GM13977 (cell line): ENCODE measurements around the gene ITPK1.

ENCODE experiments used
- DNase-seq: peaks from one replicate; pipeline ENCODE4 v3.0.0; 2012; ENCODE audit warnings: low spot score
- CTCF ChIP-seq: IDR thresholded peaks from 2 replicates; pipeline ENCODE4 v1.5.1; 2012; ENCODE audit warnings: mild to moderate bottlenecking, control low read depth; ENCODE audit not compliant: insufficient read depth; ENCODE audit errors: extremely low read depth, missing control alignments
- in situ Hi-C: fragments of 300-500 bp; cut with MboI; formaldehyde crosslinking; loops from one replicate; pipeline ENCODE4 v1.12.0; 2022; ENCODE audit warnings: low sequenced_read_pairs, low pct_unique_long_range_greater_than_20kb, mixed read lengths, inconsistent platforms; ENCODE audit not compliant: unreplicated experiment

The ITPK1 gene

GRCh38 chr14:92906823-92907222, 208.9 kb downstream of the ITPK1 start:
- in situ Hi-C loops = no loop called here
- no peak for DNase-seq
- TF ChIP-seq CTCF = no peak

- no peak for TF ChIP-seq CTCF
- no peak for DNase-seq
- in situ Hi-C loops = no loop called here
These were observed 209.3 kb downstream of the ITPK1 start for GRCh38 chr14:92906420-92906819.

GRCh38 chr14:92905667-92906066, 210.1 kb downstream of the ITPK1 start:
- in situ Hi-C loops = no loop called here
- DNase-seq = no peak
- no peak for TF ChIP-seq CTCF

GRCh38 chr14:92903359-92903758, 212.4 kb downstream of the ITPK1 start:
- no peak for DNase-seq
- in situ Hi-C loops = no loop called here
- TF ChIP-seq CTCF = no peak

GRCh38 chr14:92902726-92903125, 213.0 kb downstream of the ITPK1 start:
- TF ChIP-seq CTCF = no peak
- in situ Hi-C loops = no loop called here
- no peak for DNase-seq

GRCh38 chr14:92902191-92902590, 213.5 kb downstream of the ITPK1 start:
- in situ Hi-C loops = no loop called here
- no peak for TF ChIP-seq CTCF
- no peak for DNase-seq

GRCh38 chr14:92900660-92901059, 215.1 kb downstream of the ITPK1 start:
- no peak for TF ChIP-seq CTCF
- in situ Hi-C loops = no loop called here
- no peak for DNase-seq
